ENCODE results near the gene FOXI2. TPM values are rescaled to one million over a fixed set of nuclear protein-coding genes. Genes with fewer than 3 reads are reported as not detected.

Gene FOXI2
- total and polyA plus RNA-seq, 2 experiments from 2014 or later = not detected

DNA sequence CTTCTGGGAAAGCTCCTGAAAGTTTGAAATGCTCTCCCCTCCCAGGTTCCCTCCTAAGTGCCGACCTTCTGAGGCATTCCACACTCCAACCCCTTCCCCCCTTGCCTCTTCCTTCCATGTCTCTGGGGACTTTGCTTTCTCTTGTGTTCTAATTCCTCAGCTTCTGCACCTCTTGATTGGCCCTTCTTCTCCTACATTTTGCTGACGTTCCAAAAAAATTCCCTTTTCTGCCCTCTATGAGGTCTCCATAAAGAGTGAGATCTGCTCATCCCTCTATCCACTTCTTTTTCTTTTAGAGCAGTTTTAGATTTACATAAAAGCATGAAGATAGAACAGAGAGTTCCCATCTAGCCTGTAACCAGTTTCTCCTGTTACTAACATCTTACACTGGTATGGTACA lies 22.3 kb downstream of the FOXI2 start:
- H3K27me3 ChIP-seq = no peaks in the 10 kb centered on the region
- H3K36me3 ChIP-seq = no peaks in the 10 kb centered on the region
- H3K4me3 ChIP-seq = no peak overlapping the region
- no peaks in the 10 kb centered on the region for H3K4me1 ChIP-seq (ENCODE audit: low read depth)
- no peaks in the 10 kb centered on the region for H3K9me3 ChIP-seq (ENCODE audit: low read depth)
- no peak for TF ChIP-seq CTCF (IDR thresholded peaks at IDR 0.05; ENCODE audit: low read depth, low read length)
- DNase-seq (ENCODE audit: low read depth in 1 of 2, low spot score in 1 of 2) = no peak
- no peak overlapping the region for H3K27ac ChIP-seq

- no peak overlapping the region for H3K4me3 ChIP-seq
Observed at GRCh38 chr10:127762925-127763324, 25.9 kb downstream of the FOXI2 start.

GRCh38 chr10:127774766-127775559 lies 38.0 kb downstream of the FOXI2 start:
- H3K9me3 ChIP-seq (ENCODE audit: low read depth) = no peaks in the 10 kb centered on the region
- H3K4me3 ChIP-seq = no peak overlapping the region
- H3K27ac ChIP-seq = no peak overlapping the region
- no peak for TF ChIP-seq CTCF (IDR thresholded peaks at IDR 0.05; ENCODE audit: low read depth, low read length)
- no peak for DNase-seq (ENCODE audit: low read depth in 1 of 2, low spot score in 1 of 2)
- no peaks in the 10 kb centered on the region for H3K36me3 ChIP-seq
- H3K27me3 ChIP-seq = no peaks in the 10 kb centered on the region
- no peaks in the 10 kb centered on the region for H3K4me1 ChIP-seq (ENCODE audit: low read depth)

More at GRCh38 chr10:127762925-127763324, 25.9 kb downstream of the FOXI2 start:
- H3K36me3 ChIP-seq = no peaks in the 10 kb centered on the region
- no peak for TF ChIP-seq CTCF (IDR thresholded peaks at IDR 0.05; ENCODE audit: low read depth, low read length)
- H3K27me3 ChIP-seq = no peaks in the 10 kb centered on the region
- no peak for DNase-seq (ENCODE audit: low read depth in 1 of 2, low spot score in 1 of 2)
- H3K4me1 ChIP-seq (ENCODE audit: low read depth) = no peaks in the 10 kb centered on the region
- no peaks in the 10 kb centered on the region for H3K9me3 ChIP-seq (ENCODE audit: low read depth)
- H3K27ac ChIP-seq = no peak overlapping the region

GRCh38 chr10:127776816-127777215 lies 39.8 kb downstream of the FOXI2 start:
- DNase-seq (ENCODE audit: low read depth in 1 of 2, low spot score in 1 of 2) = no peak
- H3K4me3 ChIP-seq = no peak overlapping the region
- TF ChIP-seq CTCF (IDR thresholded peaks at IDR 0.05; ENCODE audit: low read depth, low read length) = no peak
- H3K4me1 ChIP-seq (ENCODE audit: low read depth) = no peaks in the 10 kb centered on the region
- no peaks in the 10 kb centered on the region for H3K27me3 ChIP-seq
- H3K27ac ChIP-seq = no peak overlapping the region
- no peaks in the 10 kb centered on the region for H3K36me3 ChIP-seq
- H3K9me3 ChIP-seq (ENCODE audit: low read depth) = no peaks in the 10 kb centered on the region

DNA sequence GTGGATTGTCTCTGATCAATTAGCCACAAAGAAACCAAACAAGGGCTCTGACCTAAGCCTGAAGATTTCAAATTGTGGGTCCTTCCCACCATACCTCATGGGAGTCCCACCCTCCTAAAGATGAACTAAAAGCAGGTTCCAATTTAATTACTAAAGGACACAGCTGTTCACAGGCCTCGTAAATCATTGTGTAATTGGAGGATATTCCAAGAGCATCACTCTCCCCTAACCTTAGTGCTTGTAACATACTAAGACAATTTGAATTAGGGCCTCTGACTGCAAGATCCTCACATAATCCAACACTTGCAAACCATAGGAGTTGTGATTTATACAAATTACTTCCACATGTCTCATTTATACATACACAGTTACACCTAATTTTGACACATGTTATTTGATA lies 44.4 kb downstream of the FOXI2 start:
- H3K4me1 ChIP-seq (ENCODE audit: low read depth) = no peaks in the 10 kb centered on the region
- H3K4me3 ChIP-seq = no peak overlapping the region
- H3K36me3 ChIP-seq = no peaks in the 10 kb centered on the region
- H3K27ac ChIP-seq = no peak overlapping the region
- no peaks in the 10 kb centered on the region for H3K9me3 ChIP-seq (ENCODE audit: low read depth)
- no peak for TF ChIP-seq CTCF (IDR thresholded peaks at IDR 0.05; ENCODE audit: low read depth, low read length)
- no peak for DNase-seq (ENCODE audit: low read depth in 1 of 2, low spot score in 1 of 2)
- H3K27me3 ChIP-seq = no peaks in the 10 kb centered on the region
